Activated CD4-positive, alpha-beta T cell treated with anti-CD3 and anti-CD28 coated beads for 48 hours (primary cell): ENCODE measurements around the gene SMPD2.

Experiments used
- DNase-seq: peaks from one replicate; pipeline ENCODE4 v3.0.0-alpha.2; 2020

The SMPD2 gene

DNA sequence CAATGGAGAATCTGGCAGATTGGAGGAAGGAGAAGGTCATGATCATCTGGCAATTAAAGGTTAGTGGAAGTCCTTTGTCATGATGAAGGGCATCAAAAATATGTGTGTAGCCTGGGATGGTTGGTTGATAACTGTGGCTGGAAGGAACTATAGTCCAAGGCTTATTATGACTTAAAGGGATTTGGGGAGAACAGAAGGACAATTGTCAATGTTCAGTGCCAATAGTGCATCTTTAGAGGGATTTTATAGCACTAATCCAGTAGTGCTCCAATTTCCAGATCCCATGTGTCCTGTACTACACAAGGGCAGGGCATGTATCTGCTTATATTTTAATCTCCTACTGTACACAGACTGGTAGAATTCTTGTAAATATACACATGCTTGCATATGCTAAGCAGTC, 47.5 kb downstream of the SMPD2 start:
- no peak for DNase-seq

DNA sequence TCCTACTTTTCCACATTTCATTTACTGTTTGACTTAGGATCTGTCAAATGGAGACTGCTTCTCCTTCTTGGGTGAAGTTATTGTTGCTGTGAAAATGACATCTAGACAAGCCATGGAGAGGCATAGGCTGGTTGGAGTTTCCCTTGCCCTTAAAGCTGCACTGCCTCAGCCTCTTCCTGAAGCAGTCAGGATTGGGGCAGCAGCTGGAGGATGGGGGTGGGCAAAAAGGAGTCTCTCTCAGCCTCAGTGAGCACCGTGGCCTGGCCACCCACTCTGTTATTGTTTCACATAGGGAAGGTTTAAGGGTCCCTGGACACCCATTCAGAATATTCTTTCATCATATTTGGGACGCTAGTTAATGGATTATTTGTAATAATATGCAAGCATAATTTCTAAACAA, 50.2 kb downstream of the SMPD2 start:
- no peak for DNase-seq

DNA sequence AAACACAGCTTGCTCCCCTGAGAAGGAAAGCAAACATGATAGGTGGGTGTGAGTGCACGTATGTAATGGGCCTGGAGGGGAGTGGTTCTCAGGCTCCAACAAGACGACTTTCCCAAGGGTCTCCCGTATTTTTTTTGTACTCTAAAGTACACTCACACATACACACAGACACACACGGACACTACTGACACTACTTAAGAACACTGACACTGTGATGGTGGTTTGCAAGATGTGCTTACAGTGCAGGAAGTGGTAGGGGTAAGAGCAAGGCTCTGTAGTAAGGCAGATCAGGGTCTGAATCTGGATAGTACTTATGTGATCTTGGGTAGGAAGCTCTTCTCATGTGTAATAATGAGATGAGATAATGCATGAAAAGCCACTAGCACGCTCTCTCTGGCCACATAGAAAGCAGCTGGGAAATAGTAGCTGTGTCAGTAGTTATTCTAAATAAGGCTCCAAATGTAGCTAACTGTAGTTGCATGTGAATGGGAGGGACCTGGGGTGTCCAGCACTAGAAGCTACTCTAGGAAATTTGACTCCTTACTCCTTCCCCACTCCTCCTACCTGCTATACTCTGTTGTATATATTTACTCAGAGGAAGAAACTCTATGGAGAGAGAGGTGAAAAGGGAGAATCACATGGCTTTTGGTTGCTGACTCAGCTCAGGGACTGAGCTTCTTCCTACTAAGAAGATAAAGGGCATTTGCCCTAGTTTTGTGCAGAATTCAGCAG, 50.8 kb downstream of the SMPD2 start:
- DNase-seq: no peak
